IMR-90 (cell line): ENCODE results near the gene TANK. TPM values are rescaled to one million over a fixed set of nuclear protein-coding genes. Genes with fewer than 3 reads are reported as not detected.

ENCODE experiments used
- ATAC-seq: fragments of 200-7000 bp; cut with Tn5 transposase; 2 replicates; pipeline ENCODE4 v1.9.1; 2020; ENCODE audit warnings: low read depth, mild to moderate bottlenecking, moderate library complexity
- BruUV-seq: library from RNA; stranded (reverse); fragments of 400-500 nt; replicated peaks from 2 replicates; lab custom pipeline; 2021; lab: Mats Ljungman, UMichigan
- CTCF ChIA-PET: fragments of 300-600 bp; formaldehyde crosslinking; extraction: SDS; loops from one replicate; lab custom pipeline; 2021; ENCODE audit warnings: antibody characterized with exemption; lab: Yijun Ruan, JAX
- POLR2A ChIA-PET: fragments of 300-600 bp; sonication (Branson Sonifier 250); formaldehyde crosslinking; loops from one replicate; lab custom pipeline; 2022; ENCODE audit warnings: antibody characterized with exemption; ENCODE audit not compliant: unreplicated experiment; lab: Charles Lee
- DNase-seq: peaks from one replicate; pipeline ENCODE4 v3.0.0; 2013
- H2AFZ ChIP-seq: replicated peaks from 2 replicates; pipeline ENCODE3; 2013; ENCODE audit warnings: low read length, mild to moderate bottlenecking; ENCODE audit not compliant: poor library complexity
- H2AK5ac ChIP-seq: 2 replicates; pipeline ENCODE4 v1.6.1; 2013; ENCODE audit warnings: low read depth, low read length, inconsistent platforms
- H2AK9ac ChIP-seq: replicated peaks from 2 replicates; pipeline ENCODE3; 2013; ENCODE audit warnings: mild to moderate bottlenecking, low read depth, low read length, moderate library complexity; ENCODE audit not compliant: poor library complexity
- H2BK120ac ChIP-seq: 2 replicates; pipeline ENCODE4 v1.6.1; 2013; ENCODE audit warnings: low read depth, low read length, inconsistent platforms
- H2BK15ac ChIP-seq: 3 replicates; pipeline ENCODE4 v1.6.1; 2013; ENCODE audit warnings: low read depth, low read length, inconsistent platforms
- H2BK20ac ChIP-seq: 2 replicates; pipeline ENCODE4 v1.6.1; 2013; ENCODE audit warnings: low read depth, mild to moderate bottlenecking, inconsistent platforms, low read length, moderate library complexity
- H2BK5ac ChIP-seq: 2 replicates; pipeline ENCODE4 v1.6.1; 2013; ENCODE audit warnings: mild to moderate bottlenecking, low read depth, low read length, inconsistent platforms; ENCODE audit not compliant: poor library complexity, severe bottlenecking
- H3K14ac ChIP-seq: replicated peaks from 2 replicates; pipeline ENCODE4 v1.6.1; 2013; ENCODE audit warnings: low read depth, low read length, inconsistent platforms
- H3K18ac ChIP-seq: 2 replicates; pipeline ENCODE4 v1.6.1; 2013; ENCODE audit warnings: low read depth, low read length, control low read depth
- H3K23ac ChIP-seq: 2 replicates; pipeline ENCODE4 v1.6.1; 2013; ENCODE audit warnings: low read depth, low read length, inconsistent platforms
- H3K27ac ChIP-seq: 2 replicates; pipeline ENCODE4 v1.5.1; 2013; ENCODE audit warnings: mild to moderate bottlenecking, control low read depth, low read length; ENCODE audit not compliant: insufficient read depth
- H3K27me3 ChIP-seq: 2 replicates; pipeline ENCODE4 v1.6.1; 2013; ENCODE audit warnings: low read length; ENCODE audit not compliant: control insufficient read depth, insufficient read depth
- H3K36me3 ChIP-seq: 2 replicates; pipeline ENCODE4 v1.6.1; 2013; ENCODE audit warnings: low read length, mixed read lengths; ENCODE audit not compliant: control insufficient read depth, insufficient read depth
- H3K4ac ChIP-seq: 2 replicates; pipeline ENCODE4 v1.6.1; 2013; ENCODE audit warnings: low read depth, low read length, inconsistent platforms
- H3K4me1 ChIP-seq: 2 replicates; pipeline ENCODE4 v1.6.1; 2013; ENCODE audit warnings: low read length, mixed read lengths; ENCODE audit not compliant: control insufficient read depth, insufficient read depth
- H3K4me2 ChIP-seq: 2 replicates; pipeline ENCODE4 v1.6.1; 2013; ENCODE audit warnings: low read depth, mild to moderate bottlenecking, control low read depth, low read length, moderate library complexity
- H3K4me3 ChIP-seq: 2 replicates; pipeline ENCODE4 v1.5.1; 2013; ENCODE audit warnings: low read depth, mild to moderate bottlenecking, control low read depth, low read length, moderate library complexity; ENCODE audit not compliant: insufficient read depth
- H3K56ac ChIP-seq: 2 replicates; pipeline ENCODE4 v1.6.1; 2013; ENCODE audit warnings: low read length, inconsistent platforms; ENCODE audit not compliant: insufficient read depth; ENCODE audit errors: extremely low read depth
- H3K79me1 ChIP-seq, 2 experiments: 2 replicates each; pipeline ENCODE4 v1.6.1; 2013; ENCODE audit warnings: low read length in 2 of 2, inconsistent platforms in 1 of 2, low read depth in 1 of 2
- H3K9ac ChIP-seq: 2 replicates; pipeline ENCODE4 v1.6.1; 2013; ENCODE audit warnings: low read depth, low read length, control low read depth
- H3K9me1 ChIP-seq: 2 replicates; pipeline ENCODE4 v1.6.1; 2013; ENCODE audit warnings: low read length, inconsistent platforms; ENCODE audit not compliant: insufficient read depth
- H3K9me3 ChIP-seq: 2 replicates; pipeline ENCODE4 v1.6.1; 2013; ENCODE audit warnings: low read length; ENCODE audit not compliant: control insufficient read depth, insufficient read depth
- H4K20me1 ChIP-seq: 2 replicates; pipeline ENCODE4 v1.6.1; 2013; ENCODE audit warnings: low read length, inconsistent platforms; ENCODE audit not compliant: insufficient read depth
- H4K5ac ChIP-seq: 2 replicates; pipeline ENCODE4 v1.6.1; 2013; ENCODE audit warnings: mild to moderate bottlenecking, low read depth, low read length, control low read depth
- H4K8ac ChIP-seq, 2 experiments: 2 replicates each; pipeline ENCODE4 v1.6.1; 2013; ENCODE audit warnings: low read depth in 2 of 2, low read length in 2 of 2, control low read depth in 1 of 2, inconsistent platforms in 1 of 2
- H4K91ac ChIP-seq: 2 replicates; pipeline ENCODE4 v1.6.1; 2013; ENCODE audit warnings: low read depth, low read length, inconsistent platforms; ENCODE audit not compliant: insufficient read depth
- BHLHE40 ChIP-seq: fragments of 150-350 bp; IDR thresholded peaks from 2 replicates; pipeline ENCODE4 v1.6.1; 2016; ENCODE audit warnings: mild to moderate bottlenecking, low read depth, low read length
- CEBPB ChIP-seq: IDR thresholded peaks from 2 replicates; pipeline ENCODE4 v1.6.1; 2012; ENCODE audit warnings: low read depth, low read length, improper control_type of control experiment
- CHD1 ChIP-seq: IDR thresholded peaks from 2 replicates; pipeline ENCODE4 v1.6.1; 2012; ENCODE audit warnings: low read depth, low read length, improper control_type of control experiment
- CTCF ChIP-seq: conservative IDR thresholded peaks from 2 replicates; pipeline ENCODE4 v1.5.1; 2012; ENCODE audit warnings: mild to moderate bottlenecking, low read depth, low read length, improper control_type of control experiment
- ELK1 ChIP-seq: fragments of 150-350 bp; IDR thresholded peaks from 2 replicates; pipeline ENCODE4 v1.6.1; 2016; ENCODE audit warnings: low read depth, mild to moderate bottlenecking, low read length, moderate library complexity, borderline replicate concordance
- FOS ChIP-seq: fragments of 150-350 bp; IDR thresholded peaks from 2 replicates; pipeline ENCODE4 v1.6.1; 2016; ENCODE audit warnings: low read depth, low read length
- MAFK ChIP-seq: IDR thresholded peaks from 2 replicates; pipeline ENCODE4 v1.6.1; 2012; ENCODE audit warnings: low read depth, low read length, improper control_type of control experiment
- MAZ ChIP-seq: IDR thresholded peaks from 2 replicates; pipeline ENCODE4 v1.6.1; 2012; ENCODE audit warnings: low read depth, mild to moderate bottlenecking, low read length, improper control_type of control experiment, moderate library complexity, borderline replicate concordance
- MXI1 ChIP-seq: IDR thresholded peaks from 2 replicates; pipeline ENCODE4 v1.6.1; 2012; ENCODE audit warnings: low read depth, mild to moderate bottlenecking, low read length, moderate library complexity, borderline replicate concordance
- NFE2L2 ChIP-seq: fragments of 150-350 bp; IDR thresholded peaks from 2 replicates; pipeline ENCODE4 v1.6.1; 2016; ENCODE audit warnings: low read depth, mild to moderate bottlenecking, low read length
- POLR2A ChIP-seq: IDR thresholded peaks from 2 replicates; pipeline ENCODE4 v1.6.1; 2012; ENCODE audit warnings: mild to moderate bottlenecking, low read depth, low read length
- RAD21 ChIP-seq: IDR thresholded peaks from 2 replicates; pipeline ENCODE4 v1.6.1; 2012; ENCODE audit warnings: low read length, improper control_type of control experiment
- RCOR1 ChIP-seq: IDR thresholded peaks from 2 replicates; pipeline ENCODE4 v1.6.1; 2012; ENCODE audit warnings: mild to moderate bottlenecking, low read length, improper control_type of control experiment; ENCODE audit not compliant: insufficient replicate concordance
- RFX5 ChIP-seq: IDR thresholded peaks from 2 replicates; pipeline ENCODE4 v1.8.0; 2012; ENCODE audit warnings: low read depth, mild to moderate bottlenecking, low read length, moderate library complexity
- SMC3 ChIP-seq: fragments of 150-350 bp; IDR thresholded peaks from 2 replicates; pipeline ENCODE4 v1.6.1; 2016; ENCODE audit warnings: low read depth, mild to moderate bottlenecking, antibody characterized with exemption, low read length, moderate library complexity
- USF2 ChIP-seq: fragments of 150-350 bp; IDR thresholded peaks from 2 replicates; pipeline ENCODE4 v1.6.1; 2017; ENCODE audit warnings: mild to moderate bottlenecking, antibody characterized with exemption, low read length, low read depth
- dilution Hi-C: fragments of 300-500 bp; cut with HindIII; formaldehyde crosslinking; loops from one replicate; pipeline ENCODE4 v1.14.3; 2018; ENCODE audit warnings: low sequenced_read_pairs; ENCODE audit not compliant: unreplicated experiment
- in situ Hi-C: fragments of 300-500 bp; cut with MboI; formaldehyde crosslinking; loops from 3 replicates; pipeline ENCODE4 v1.14.3; 2019; ENCODE audit warnings: low sequenced_read_pairs, inconsistent platforms, mixed read lengths
- intact Hi-C: fragments of 100-400 bp; cut with micrococcal nuclease; formaldehyde crosslinking; loops from 2 replicates; pipeline ENCODE4 v1.10.0; 2022
- polyA plus RNA-seq, 3 experiments: library from polyadenylated mRNA; depleted of rRNA; stranded (reverse); fragments of >200 nt; gene quantifications; 2 replicates each; pipeline ENCODE4 v1.2.3, GENCODE V29; 2012; ENCODE audit warnings: low replicate concordance in 1 of 3
- total RNA-seq: library from RNA; depleted of rRNA; stranded (reverse); fragments of >200 nt; gene quantifications from 2 replicates; pipeline ENCODE4 v1.2.3, GENCODE V29; 2012

Gene TANK
- total and polyA plus RNA-seq, 2 of the 4 experiments (the other 2 are of a cell fraction): 25.4 to 41.9 TPM

GRCh38 chr2:161146209-161146775 is 13.9 kb upstream of the TANK start:
- Histone ChIP-seq H3K79me1 (no peaks in the 10 kb centered on the region), H2BK20ac (no peak overlapping the region), H4K20me1 (no peaks in the 10 kb centered on the region), H2BK5ac (no peak overlapping the region), H3K56ac (no peak overlapping the region), H3K36me3 (no peaks in the 10 kb centered on the region), H2BK15ac (no peak overlapping the region), H3K9me3 (0 out of 2 replicates have a peak, but pooled peaks cover 4% of the 10 kb centered on the region), H3K4me1 (no peaks in the 10 kb centered on the region), H3K9me1 (no peaks in the 10 kb centered on the region), H2AK9ac (no peak overlapping the region), H3K9ac (no peak overlapping the region), H3K23ac (no peak overlapping the region), H2AFZ (no peak overlapping the region), H3K4ac (no peak overlapping the region), H3K4me3 (no peak overlapping the region), H3K27ac (no peak overlapping the region), H4K91ac (no peak overlapping the region), H4K8ac (no peak overlapping the region), H2AK5ac (no peak overlapping the region), H3K14ac (no peak overlapping the region), H3K27me3 (no peaks in the 10 kb centered on the region), H3K4me2 (no peak overlapping the region), H2BK120ac (no peak overlapping the region), H3K18ac (no peak overlapping the region), H4K5ac (no peak overlapping the region)
- no peak for ATAC-seq
- no TSS peak for BruUV-seq
- in situ Hi-C loops (no loop called here), dilution Hi-C loops (no loop called here), intact Hi-C loops (no loop called here)
- ChIA-PET CTCF (no interaction called here), POLR2A (no interaction called here)
- TF ChIP-seq BHLHE40: no peak
- TF ChIP-seq CHD1: no peak
- TF ChIP-seq MAZ: no peak
- no peak for TF ChIP-seq RCOR1
- no peak for TF ChIP-seq MXI1
- no peak for TF ChIP-seq CEBPB
- TF ChIP-seq NFE2L2: no peak
- TF ChIP-seq USF2: no peak
- no peak for TF ChIP-seq MAFK
- TF ChIP-seq CTCF: no peak
- no peak for TF ChIP-seq SMC3
- TF ChIP-seq ELK1: no peak
- TF ChIP-seq RFX5: no peak
- no peak for TF ChIP-seq POLR2A
- TF ChIP-seq FOS: no peak
- no peak for TF ChIP-seq RAD21
- DNase-seq: no peak
